GM23248 (cell line): ENCODE results near the gene LRRC45.

Experiments
- EZH2 ChIP-seq: fragments of 200-600 bp; sonication (generic); IDR thresholded peaks from 2 replicates; pipeline ENCODE4 v1.6.1; 2018; ENCODE audit warnings: antibody characterized with exemption, mild to moderate bottlenecking; ENCODE audit not compliant: insufficient read depth, poor library complexity, severe bottlenecking
- EZH2phosphoT487 ChIP-seq: fragments of 200-600 bp; sonication (generic); IDR thresholded peaks from 2 replicates; pipeline ENCODE4 v1.6.1; 2018; ENCODE audit warnings: antibody characterized with exemption, moderate library complexity, mild to moderate bottlenecking, low read depth; ENCODE audit not compliant: insufficient read depth

DNA sequence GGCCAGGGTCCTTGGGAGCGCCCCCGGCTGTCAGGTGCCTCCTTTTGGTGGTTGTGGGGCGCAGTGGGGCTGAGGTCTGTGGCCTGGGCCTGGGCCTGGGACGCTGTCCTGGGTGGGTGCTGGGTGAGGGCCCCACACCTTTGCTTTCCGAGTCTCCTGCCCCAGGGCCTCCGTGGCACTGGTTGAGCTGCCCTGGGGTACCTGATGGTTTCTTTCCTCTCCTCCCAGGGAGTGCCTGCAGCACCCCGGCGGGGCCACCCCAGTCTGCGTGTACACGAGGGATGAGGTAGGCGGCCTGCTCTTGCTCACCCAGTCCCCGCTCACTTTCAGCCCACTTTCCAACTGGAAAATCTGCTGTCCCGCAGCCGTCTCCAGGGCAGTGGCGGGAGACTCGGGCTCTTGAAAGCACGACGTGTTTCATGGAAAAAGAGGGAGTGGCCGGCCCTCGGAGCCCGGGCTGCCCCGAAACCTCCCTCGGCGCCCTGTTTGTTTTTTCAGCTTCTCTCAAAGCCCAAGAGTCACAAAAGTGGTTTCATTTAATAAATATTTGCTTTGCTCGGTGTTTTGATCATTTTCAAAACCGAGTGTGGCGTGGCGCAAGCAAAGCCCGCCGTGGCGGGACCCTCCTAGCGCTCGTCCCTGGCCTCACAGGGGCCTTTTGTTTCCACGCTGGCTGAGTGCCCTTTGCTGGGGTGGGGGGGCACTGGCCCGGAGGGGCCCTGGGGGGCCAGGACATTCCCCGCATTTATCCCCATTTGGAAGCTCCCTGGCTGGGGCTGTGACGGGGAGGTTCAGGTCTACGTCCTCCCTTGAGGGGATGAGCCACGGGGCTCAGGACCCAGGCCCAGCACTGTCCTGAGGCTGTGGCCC is 28.3 kb upstream of the LRRC45 start:
- TF ChIP-seq EZH2 (no peak), EZH2phosphoT487 (no peak)
